ENCODE measurements around the gene FAM200B.

DNA sequence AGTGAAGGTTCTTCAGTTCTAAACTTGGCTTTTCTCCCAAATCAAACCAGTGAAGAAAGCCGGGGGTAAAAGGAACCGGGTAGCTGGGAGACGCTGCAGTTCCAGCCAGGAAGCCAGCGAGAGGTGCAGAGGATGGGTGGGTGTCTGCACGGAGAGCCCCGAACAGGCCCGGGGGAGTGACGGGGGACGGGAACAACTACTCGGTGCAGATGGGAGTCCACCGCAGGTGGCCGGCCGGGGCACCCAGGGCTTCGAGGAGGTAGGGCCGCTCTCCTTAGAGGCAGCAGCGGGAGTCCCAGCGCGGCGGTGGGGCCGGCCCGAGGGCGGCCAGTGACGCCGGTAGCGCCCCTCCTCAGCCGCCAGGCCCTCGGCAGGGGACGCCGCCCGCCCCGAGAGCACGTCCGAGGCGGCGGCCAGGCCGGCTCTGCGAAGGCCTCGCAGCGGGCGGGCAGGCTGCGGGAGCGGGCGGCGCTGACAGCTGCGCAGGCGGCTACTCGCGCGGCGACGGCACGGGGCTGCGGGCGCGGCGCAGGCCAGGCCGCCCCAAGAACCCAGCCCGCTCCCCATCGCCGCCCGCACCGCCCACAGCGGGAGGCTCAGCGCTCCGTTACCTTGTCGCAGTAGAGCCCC lies 26.9 kb upstream of the FAM200B start:
- TF ChIP-seq, protein P1, sequence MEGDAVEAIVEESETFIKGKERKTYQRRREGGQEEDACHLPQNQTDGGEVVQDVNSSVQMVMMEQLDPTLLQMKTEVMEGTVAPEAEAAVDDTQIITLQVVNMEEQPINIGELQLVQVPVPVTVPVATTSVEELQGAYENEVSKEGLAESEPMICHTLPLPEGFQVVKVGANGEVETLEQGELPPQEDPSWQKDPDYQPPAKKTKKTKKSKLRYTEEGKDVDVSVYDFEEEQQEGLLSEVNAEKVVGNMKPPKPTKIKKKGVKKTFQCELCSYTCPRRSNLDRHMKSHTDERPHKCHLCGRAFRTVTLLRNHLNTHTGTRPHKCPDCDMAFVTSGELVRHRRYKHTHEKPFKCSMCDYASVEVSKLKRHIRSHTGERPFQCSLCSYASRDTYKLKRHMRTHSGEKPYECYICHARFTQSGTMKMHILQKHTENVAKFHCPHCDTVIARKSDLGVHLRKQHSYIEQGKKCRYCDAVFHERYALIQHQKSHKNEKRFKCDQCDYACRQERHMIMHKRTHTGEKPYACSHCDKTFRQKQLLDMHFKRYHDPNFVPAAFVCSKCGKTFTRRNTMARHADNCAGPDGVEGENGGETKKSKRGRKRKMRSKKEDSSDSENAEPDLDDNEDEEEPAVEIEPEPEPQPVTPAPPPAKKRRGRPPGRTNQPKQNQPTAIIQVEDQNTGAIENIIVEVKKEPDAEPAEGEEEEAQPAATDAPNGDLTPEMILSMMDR (conservative IDR thresholded peaks at IDR 0.05; ENCODE audit: low read depth, low read length): no peak
- TF ChIP-seq EZH2 (IDR thresholded peaks at IDR 0.05; ENCODE audit: borderline replicate concordance, low read depth, low read length, poor library complexity, severe bottlenecking): no peak
